Measurements from ENCODE around the gene TECPR1. TPM values are rescaled to one million over a fixed set of nuclear protein-coding genes. Genes with fewer than 3 reads are reported as not detected.
A peak's percentile ranks its signal among the peaks of the same experiment; 100 is the strongest.

Gene TECPR1
- total RNA-seq, 1 experiment from 2014 or later, result 13.9 TPM

DNA sequence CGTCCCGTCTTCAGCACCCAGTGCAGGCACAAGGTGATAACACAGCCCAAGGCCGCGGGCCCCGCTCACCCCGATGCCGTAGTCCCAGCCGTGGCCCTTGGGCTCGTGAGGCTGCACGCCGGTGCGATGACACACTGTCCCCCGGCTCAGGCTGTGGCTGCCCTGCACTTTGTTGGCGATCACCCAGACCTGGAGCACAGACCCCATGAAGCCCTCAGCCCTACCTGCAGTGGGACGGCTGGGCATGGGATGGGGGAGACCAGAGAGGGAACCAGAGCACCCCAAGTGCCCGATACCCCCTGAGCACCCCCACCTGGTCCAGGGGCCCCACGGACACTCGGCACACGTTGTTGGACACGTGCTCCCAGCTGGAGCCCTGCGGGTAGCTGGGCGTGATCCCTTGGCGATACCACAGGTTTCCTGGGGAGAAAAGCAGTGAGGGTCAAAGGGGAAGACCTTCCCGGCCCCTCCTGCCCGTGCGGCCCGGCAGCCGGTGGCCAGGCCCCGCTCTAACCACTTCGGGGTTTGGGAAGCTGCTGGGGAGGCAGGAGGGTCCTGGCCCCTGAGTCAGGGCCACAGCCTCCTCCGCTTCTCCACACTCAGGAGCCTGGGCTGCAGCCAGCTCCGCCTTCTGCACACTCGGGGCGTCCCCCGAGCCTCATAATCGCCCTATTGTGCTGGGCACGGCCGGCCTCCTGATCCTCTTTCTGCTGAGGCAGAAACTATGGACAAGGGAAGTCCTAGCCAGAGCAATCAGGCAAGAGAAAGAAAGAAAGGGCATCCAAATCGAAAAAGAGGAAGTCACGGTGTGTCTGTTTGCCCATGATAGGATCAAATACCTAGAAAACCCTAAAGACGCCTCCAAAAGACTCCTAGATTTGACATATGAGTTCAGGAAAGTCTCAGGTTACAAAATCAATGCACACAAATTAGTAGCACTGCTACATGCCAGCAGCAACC, 34.1 kb downstream of the TECPR1 start:
- Histone ChIP-seq H3K79me2 (ENCODE audit: insufficient read depth, low read length) (no peaks in the 10 kb centered on the region), H3K14ac (ENCODE audit: insufficient read depth, low read length) (no peak overlapping the region), H2AK5ac (ENCODE audit: insufficient read length, low read length) (no peak overlapping the region), H3K23ac (ENCODE audit: insufficient read length, low read depth, low read length) (no peak overlapping the region), H2BK20ac (ENCODE audit: low read depth, low read length, poor library complexity, severe bottlenecking) (no peak overlapping the region), H3T11ph (ENCODE audit: low read length) (no peak overlapping the region), H4K5ac (ENCODE audit: insufficient read length, low read depth, low read length) (no peak overlapping the region), H3K56ac (ENCODE audit: insufficient read length, low read depth, low read length) (no peak overlapping the region), H3K9me3 (ENCODE audit: control insufficient read depth, low read depth, low read length) (no peaks in the 10 kb centered on the region), H3K79me1 (ENCODE audit: insufficient read depth, low read depth, low read length, poor library complexity, severe bottlenecking) (no peaks in the 10 kb centered on the region), H2BK12ac (ENCODE audit: insufficient read length, low read depth, low read length) (no peak overlapping the region), H3K4me1 (ENCODE audit: insufficient read depth, low read length) (no peaks in the 10 kb centered on the region), H3K23me2 (ENCODE audit: insufficient read length, low read depth, low read length, poor library complexity, severe bottlenecking) (no peaks in the 10 kb centered on the region), H3K27ac (ENCODE audit: insufficient read length, low read depth, low read length) (no peak overlapping the region), H4K91ac (ENCODE audit: insufficient read length, low read depth, low read length) (no peak overlapping the region), H2BK120ac (ENCODE audit: low read depth, low read length, poor library complexity, severe bottlenecking) (no peak overlapping the region), H2BK5ac (ENCODE audit: insufficient read length, low read length) (no peak overlapping the region), H3K27me3 (ENCODE audit: insufficient read depth, low read length) (no peaks in the 10 kb centered on the region), H4K20me1 (ENCODE audit: control insufficient read depth, insufficient read depth, insufficient read length) (no peaks in the 10 kb centered on the region), H3K4ac (ENCODE audit: low read depth, low read length) (no peak overlapping the region), H2AFZ (ENCODE audit: low read length) (no peak overlapping the region), H4K8ac (replicated peaks; ENCODE audit: insufficient read length, low read depth, low read length) (no peak overlapping the region), H3K18ac (ENCODE audit: insufficient read length, low read depth, low read length) (no peak overlapping the region), H3K4me2 (ENCODE audit: insufficient read depth, insufficient read length, low read length) (no peak overlapping the region), H3K9ac (ENCODE audit: extremely low read depth, insufficient read length, low read length) (no peak overlapping the region), H2BK15ac (ENCODE audit: low read depth, low read length) (no peak overlapping the region)
- WGBS (ENCODE audit: extremely low coverage, insufficient read length, low lambda C conversion rate), result no CpG with 5 or more reads among the region's 41 CpGs
- no peaks in the 10 kb centered on the region for H3K36me3 Mint-ChIP-seq (ENCODE audit: insufficient read depth in 1 of 3, low read depth in 3 of 3)
- peaks cover 0 to 5% of the 10 kb centered on the region in 2 experiments; a peak in 2 of 4 replicates for H3K4me1 Mint-ChIP-seq
- no peaks in the 10 kb centered on the region for H3K27me3 Mint-ChIP-seq (ENCODE audit: low read depth)
- no peak overlapping the region for H3K4me3 Mint-ChIP-seq
- no peak for DNase-seq
- H3K27ac Mint-ChIP-seq, result peak overlapping the region in 2 of 3 experiments; percentile 11 to 40; a peak in 2 of 7 replicates
- no peaks in the 10 kb centered on the region for H3K9me3 Mint-ChIP-seq
- TF ChIP-seq, protein P1, sequence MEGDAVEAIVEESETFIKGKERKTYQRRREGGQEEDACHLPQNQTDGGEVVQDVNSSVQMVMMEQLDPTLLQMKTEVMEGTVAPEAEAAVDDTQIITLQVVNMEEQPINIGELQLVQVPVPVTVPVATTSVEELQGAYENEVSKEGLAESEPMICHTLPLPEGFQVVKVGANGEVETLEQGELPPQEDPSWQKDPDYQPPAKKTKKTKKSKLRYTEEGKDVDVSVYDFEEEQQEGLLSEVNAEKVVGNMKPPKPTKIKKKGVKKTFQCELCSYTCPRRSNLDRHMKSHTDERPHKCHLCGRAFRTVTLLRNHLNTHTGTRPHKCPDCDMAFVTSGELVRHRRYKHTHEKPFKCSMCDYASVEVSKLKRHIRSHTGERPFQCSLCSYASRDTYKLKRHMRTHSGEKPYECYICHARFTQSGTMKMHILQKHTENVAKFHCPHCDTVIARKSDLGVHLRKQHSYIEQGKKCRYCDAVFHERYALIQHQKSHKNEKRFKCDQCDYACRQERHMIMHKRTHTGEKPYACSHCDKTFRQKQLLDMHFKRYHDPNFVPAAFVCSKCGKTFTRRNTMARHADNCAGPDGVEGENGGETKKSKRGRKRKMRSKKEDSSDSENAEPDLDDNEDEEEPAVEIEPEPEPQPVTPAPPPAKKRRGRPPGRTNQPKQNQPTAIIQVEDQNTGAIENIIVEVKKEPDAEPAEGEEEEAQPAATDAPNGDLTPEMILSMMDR (conservative IDR thresholded peaks at IDR 0.05), result no peak
